ENCODE results near the gene ZNF786.

- TF ChIP-seq CTCF (IDR thresholded peaks at IDR 0.05) (no peak), POLR2A (IDR thresholded peaks at IDR 0.05) (no peak), POLR2AphosphoS5 (IDR thresholded peaks at IDR 0.05) (no peak), EP300 (IDR thresholded peaks at IDR 0.05) (no peak)
These were observed 8.6 kb downstream of the ZNF786 start for GRCh38 chr7:149081914-149082313.
